Suprapubic skin (tissue), 4 donors: ENCODE measurements around the gene ARL16.

Experiments used
- EP300 ChIP-seq: sonication (generic); formaldehyde crosslinking; IDR thresholded peaks from one replicate; pipeline ENCODE4 v1.6.1; 2017; ENCODE audit warnings: antibody characterized with exemption
- POLR2AphosphoS5 ChIP-seq, 3 donors: sonication (generic); formaldehyde crosslinking; IDR thresholded peaks; one replicate each; pipeline ENCODE4 v1.6.1; 2017; ENCODE audit warnings: antibody characterized with exemption in 3 of 3
- TF ChIP-seq, protein P1 (sequence below), 2 donors: fragments of 200-600 bp in 1 of 2; fragments of 450-650 bp in 1 of 2; sonication (generic) in 1 of 2; IDR thresholded peaks; one replicate each; pipeline ENCODE4 v1.5.1; 2016 to 2019; ENCODE audit warnings: antibody characterized with exemption in 2 of 2, mild to moderate bottlenecking in 1 of 2, moderate library complexity in 1 of 2

DNA sequence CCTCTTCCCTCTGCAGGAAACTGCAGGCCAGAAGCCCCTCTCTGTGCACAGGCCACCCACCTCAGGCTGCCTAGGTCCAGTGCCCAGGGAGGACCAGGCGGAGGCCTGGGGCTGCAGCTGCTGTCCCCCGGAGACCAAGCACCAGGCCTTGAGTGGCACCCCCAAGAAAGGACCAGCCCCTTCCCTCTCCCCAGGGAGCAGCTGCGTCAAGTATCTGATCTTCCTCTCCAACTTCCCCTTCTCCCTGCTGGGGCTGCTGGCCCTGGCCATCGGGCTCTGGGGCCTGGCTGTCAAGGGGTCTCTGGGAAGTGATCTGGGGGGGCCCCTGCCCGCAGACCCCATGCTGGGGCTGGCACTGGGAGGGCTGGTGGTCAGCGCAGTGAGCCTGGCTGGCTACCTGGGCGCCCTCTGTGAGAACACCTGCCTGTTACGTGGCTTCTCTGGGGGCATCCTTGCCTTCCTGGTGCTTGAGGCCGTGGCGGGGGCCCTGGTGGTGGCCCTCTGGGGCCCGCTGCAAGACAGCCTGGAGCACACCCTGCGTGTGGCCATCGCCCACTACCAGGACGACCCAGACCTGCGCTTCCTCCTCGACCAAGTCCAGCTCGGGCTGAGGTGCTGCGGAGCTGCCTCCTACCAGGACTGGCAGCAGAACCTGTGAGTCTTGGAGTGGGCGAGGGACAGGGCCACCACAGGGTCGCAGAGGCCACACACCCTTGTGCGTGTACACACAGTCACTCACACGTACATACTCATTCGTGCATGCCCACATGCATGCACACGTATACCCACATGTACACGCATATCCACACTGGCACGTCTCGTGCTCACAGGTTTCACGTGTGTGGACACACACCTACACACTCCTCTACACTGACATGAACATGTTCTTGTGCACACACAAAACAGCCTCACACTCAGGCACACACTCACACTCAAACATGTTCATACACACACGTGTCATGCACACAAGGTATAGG is 38.3 kb downstream of the ARL16 start:
- TF ChIP-seq, protein P1, sequence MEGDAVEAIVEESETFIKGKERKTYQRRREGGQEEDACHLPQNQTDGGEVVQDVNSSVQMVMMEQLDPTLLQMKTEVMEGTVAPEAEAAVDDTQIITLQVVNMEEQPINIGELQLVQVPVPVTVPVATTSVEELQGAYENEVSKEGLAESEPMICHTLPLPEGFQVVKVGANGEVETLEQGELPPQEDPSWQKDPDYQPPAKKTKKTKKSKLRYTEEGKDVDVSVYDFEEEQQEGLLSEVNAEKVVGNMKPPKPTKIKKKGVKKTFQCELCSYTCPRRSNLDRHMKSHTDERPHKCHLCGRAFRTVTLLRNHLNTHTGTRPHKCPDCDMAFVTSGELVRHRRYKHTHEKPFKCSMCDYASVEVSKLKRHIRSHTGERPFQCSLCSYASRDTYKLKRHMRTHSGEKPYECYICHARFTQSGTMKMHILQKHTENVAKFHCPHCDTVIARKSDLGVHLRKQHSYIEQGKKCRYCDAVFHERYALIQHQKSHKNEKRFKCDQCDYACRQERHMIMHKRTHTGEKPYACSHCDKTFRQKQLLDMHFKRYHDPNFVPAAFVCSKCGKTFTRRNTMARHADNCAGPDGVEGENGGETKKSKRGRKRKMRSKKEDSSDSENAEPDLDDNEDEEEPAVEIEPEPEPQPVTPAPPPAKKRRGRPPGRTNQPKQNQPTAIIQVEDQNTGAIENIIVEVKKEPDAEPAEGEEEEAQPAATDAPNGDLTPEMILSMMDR (IDR thresholded peaks at IDR 0.05): no peak
- no peak for TF ChIP-seq POLR2AphosphoS5 (IDR thresholded peaks at IDR 0.05)
- no peak for TF ChIP-seq EP300
